ENCODE measurements around the gene CRBN.

GRCh38 chr3:3107181-3107580, 72.3 kb downstream of the CRBN start:
- no peak for TF ChIP-seq CTCF (IDR thresholded peaks at IDR 0.05; ENCODE audit: low read depth, low read length)
- no peak for TF ChIP-seq EZH2phosphoT487 (IDR thresholded peaks at IDR 0.05; ENCODE audit: low read depth)

Measured in OCI-LY3 (cell line).